ENCODE results near the gene RAP1B.
"Not testable (repeated sequence)": the region's sequence is repeated elsewhere in the genome, so short reads cannot be mapped to it uniquely, and the experiment has no call there.

Gene RAP1B

GRCh38 chr12:68675101-68675842, 64.6 kb downstream of the RAP1B start:
- no peaks in the 10 kb centered on the region for H3K36me3 ChIP-seq (ENCODE audit: insufficient read depth, low read length)
- DNase-seq (ENCODE audit: low read depth, low spot score), result peak; percentile 53
- H3K27ac ChIP-seq, result peak overlapping the region; percentile 53; the same call in 1 of the 2 replicates
- H3K9ac ChIP-seq (ENCODE audit: insufficient read length), result no peak overlapping the region
- TF ChIP-seq FOXP2 (optimal IDR thresholded peaks at IDR 0.05; ENCODE audit: control extremely low read depth, extremely low read length, insufficient read depth), result no peak
- no peak for TF ChIP-seq EZH2 (IDR thresholded peaks at IDR 0.05)
- no peak for TF ChIP-seq POLR2AphosphoS5 (IDR thresholded peaks at IDR 0.05; ENCODE audit: borderline replicate concordance, low read depth, low read length)
- no peaks in the 10 kb centered on the region for H3K9me3 ChIP-seq (ENCODE audit: low read depth, low read length)
- H3K4me3 ChIP-seq, result peak overlapping the region; percentile 47

DNA sequence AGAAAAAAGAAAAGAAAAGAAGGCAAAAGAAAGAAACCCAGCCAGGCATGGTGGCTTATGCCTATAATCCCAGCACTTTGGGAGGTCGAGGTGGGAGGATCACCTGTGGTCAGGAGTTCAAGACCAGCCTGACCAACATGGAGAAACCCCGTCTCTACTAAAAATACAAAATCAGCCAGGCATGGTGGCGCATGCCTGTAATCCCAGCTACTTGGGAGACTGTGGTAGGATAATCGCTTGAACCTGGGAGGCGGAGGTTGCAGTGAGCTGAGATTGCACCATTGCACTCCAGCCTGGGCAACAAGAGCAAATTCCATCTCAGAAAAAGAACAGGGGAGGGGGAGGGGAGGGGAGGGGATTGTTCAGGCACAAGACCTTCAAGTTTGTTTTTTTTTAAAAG, 66.2 kb downstream of the RAP1B start:
- H3K9me3 ChIP-seq (ENCODE audit: low read depth, low read length); H3K27ac ChIP-seq; H3K36me3 ChIP-seq (ENCODE audit: insufficient read depth, low read length); DNase-seq (ENCODE audit: low read depth, low spot score); H3K4me3 ChIP-seq; H3K9ac ChIP-seq (ENCODE audit: insufficient read length): not testable (repeated sequence)

- Histone ChIP-seq H3K36me3 (ENCODE audit: insufficient read depth, low read length) (peaks cover 15% of the 10 kb centered on the region), H3K9me3 (ENCODE audit: low read depth, low read length) (no peaks in the 10 kb centered on the region), H3K27ac (peak overlapping the region; percentile 81), H3K9ac (ENCODE audit: insufficient read length) (peak overlapping the region; percentile 93), H3K4me3 (peak overlapping the region; percentile 96)
- no peak for TF ChIP-seq POLR2AphosphoS5 (IDR thresholded peaks at IDR 0.05; ENCODE audit: borderline replicate concordance, low read depth, low read length)
- TF ChIP-seq FOXP2 (optimal IDR thresholded peaks at IDR 0.05; ENCODE audit: control extremely low read depth, extremely low read length, insufficient read depth), result no peak
- TF ChIP-seq EZH2 (IDR thresholded peaks at IDR 0.05), result no peak
- no peak for DNase-seq (ENCODE audit: low read depth, low spot score)
These were observed 75.5 kb downstream of the RAP1B start for GRCh38 chr12:68686262-68686594.

DNA sequence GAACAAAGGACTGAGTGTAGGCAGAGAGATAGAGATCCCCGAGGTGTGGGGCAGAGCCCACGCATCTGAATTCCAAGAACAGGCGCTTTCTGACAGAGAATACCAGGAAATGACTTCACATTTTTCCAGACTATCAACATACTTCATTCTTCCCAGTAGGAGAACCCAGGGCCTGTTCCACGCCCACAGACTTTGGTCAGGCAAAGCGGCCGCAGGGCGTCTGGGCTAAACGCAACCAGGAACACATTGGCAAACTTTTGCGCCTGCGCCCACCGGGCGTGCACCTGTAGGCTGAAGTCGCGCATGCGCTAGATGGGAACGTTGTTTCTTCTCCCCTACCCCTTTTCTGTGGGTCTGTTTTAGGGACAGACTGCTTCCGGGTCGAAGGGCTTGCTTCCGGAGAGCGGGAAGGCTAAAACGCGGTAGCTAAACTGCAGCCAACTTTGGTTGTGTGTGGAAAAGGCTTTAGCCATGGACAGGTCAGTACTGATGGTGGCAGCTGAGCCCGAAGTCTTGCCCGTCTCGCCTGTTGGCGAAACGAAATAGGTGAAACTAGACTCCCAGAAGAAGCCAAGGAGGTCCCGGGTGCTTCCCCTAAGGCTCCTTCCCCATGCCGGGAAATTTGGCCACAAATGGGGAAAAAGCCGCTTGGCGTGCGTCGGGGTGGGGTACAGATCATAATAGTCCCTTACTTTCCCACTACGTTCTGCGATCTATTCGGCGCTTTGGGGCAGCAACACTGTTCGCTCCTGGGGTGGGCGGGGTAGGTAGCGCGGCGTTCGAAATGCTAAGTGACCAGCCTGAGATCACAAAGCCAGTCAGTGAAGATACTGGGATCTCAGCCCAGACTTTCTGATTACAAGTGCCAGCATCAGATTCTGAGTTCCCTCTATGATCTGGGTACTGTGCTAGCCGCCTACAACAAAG, 76.2 kb downstream of the RAP1B start, which contains the start of gene NUP107:
TSS of gene NUP107 (plus strand) at position 384 of the 927 bp plus-strand sequence. CDS start at position 472, 88 bp downstream.
- Histone ChIP-seq H3K9ac (ENCODE audit: insufficient read length) (peak within 1 kb of the TSS; percentile 93), H3K27ac (peak within 1 kb of the TSS; percentile 81), H3K4me3 (peak within 1 kb of the TSS; percentile 96), H3K9me3 (ENCODE audit: low read depth, low read length) (no peaks in the 10 kb centered on the region), H3K36me3 (ENCODE audit: insufficient read depth, low read length) (peaks cover 21% of the 10 kb centered on the region)
- DNase-seq (ENCODE audit: low read depth, low spot score), result peak; percentile 93
- TF ChIP-seq FOXP2 (optimal IDR thresholded peaks at IDR 0.05; ENCODE audit: control extremely low read depth, extremely low read length, insufficient read depth) (no peak), POLR2AphosphoS5 (IDR thresholded peaks at IDR 0.05; ENCODE audit: borderline replicate concordance, low read depth, low read length) (peak; percentile 94)

DNA sequence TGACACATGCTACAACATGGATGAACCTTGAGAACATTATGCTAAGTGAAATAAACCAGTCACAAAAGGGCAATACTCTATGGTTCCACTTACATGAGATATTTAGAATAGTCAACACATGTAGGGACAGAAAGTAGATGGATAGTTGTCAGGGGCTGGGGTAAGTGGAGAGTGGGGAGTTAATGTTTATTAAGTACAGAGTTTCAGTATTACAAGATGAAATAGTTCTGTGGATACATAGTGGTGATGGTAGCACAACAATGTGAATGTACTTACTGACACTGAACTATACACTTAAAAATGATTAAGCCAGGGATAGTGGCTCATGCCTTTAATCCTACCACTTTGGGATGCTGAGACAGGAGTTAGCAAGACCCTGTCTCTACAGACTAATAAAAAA, 84.8 kb downstream of the RAP1B start:
- Histone ChIP-seq H3K9ac (ENCODE audit: insufficient read length) (no peak overlapping the region), H3K9me3 (ENCODE audit: low read depth, low read length) (no peaks in the 10 kb centered on the region), H3K4me3 (no peak overlapping the region), H3K36me3 (ENCODE audit: insufficient read depth, low read length) (peaks cover 77% of the 10 kb centered on the region), H3K27ac (no peak overlapping the region)
- DNase-seq (ENCODE audit: low read depth, low spot score), result no peak
- no peak for TF ChIP-seq POLR2AphosphoS5 (IDR thresholded peaks at IDR 0.05; ENCODE audit: borderline replicate concordance, low read depth, low read length)
- no peak for TF ChIP-seq FOXP2 (optimal IDR thresholded peaks at IDR 0.05; ENCODE audit: control extremely low read depth, extremely low read length, insufficient read depth)
- no peak for TF ChIP-seq EZH2 (IDR thresholded peaks at IDR 0.05)

- H3K9me3 ChIP-seq (ENCODE audit: low read depth, low read length), result no peaks in the 10 kb centered on the region
- H3K4me3 ChIP-seq, result no peak overlapping the region
- TF ChIP-seq POLR2AphosphoS5 (IDR thresholded peaks at IDR 0.05; ENCODE audit: borderline replicate concordance, low read depth, low read length) (no peak), FOXP2 (optimal IDR thresholded peaks at IDR 0.05; ENCODE audit: control extremely low read depth, extremely low read length, insufficient read depth) (no peak), EZH2 (IDR thresholded peaks at IDR 0.05) (no peak)
- peaks cover 60% of the 10 kb centered on the region for H3K36me3 ChIP-seq (ENCODE audit: insufficient read depth, low read length)
- H3K27ac ChIP-seq, result no peak overlapping the region
- DNase-seq (ENCODE audit: low read depth, low spot score), result no peak
- no peak overlapping the region for H3K9ac ChIP-seq (ENCODE audit: insufficient read length)
These were observed 88.8 kb downstream of the RAP1B start for GRCh38 chr12:68699486-68699885.

All from SK-N-MC (cell line).